Activated naive CD4-positive, alpha-beta T cell treated with anti-CD3 and anti-CD28 coated beads, Interleukin-2, amount 50 U/mL, for 24 hours (primary cell): Measurements from ENCODE around the gene CYP1A2.
A peak's percentile ranks its signal among the peaks of the same experiment; 100 is the strongest.

Experiments
- H3K27ac Mint-ChIP-seq: one replicate; pipeline ENCODE4 v1.8.0; 2021; ENCODE audit warnings: mild to moderate bottlenecking, mixed read lengths
- H3K27me3 Mint-ChIP-seq: one replicate; pipeline ENCODE4 v1.8.0; 2021; ENCODE audit warnings: mixed read lengths
- H3K36me3 Mint-ChIP-seq: one replicate; pipeline ENCODE4 v1.8.0; 2021; ENCODE audit warnings: mixed read lengths
- H3K4me1 Mint-ChIP-seq: one replicate; pipeline ENCODE4 v1.8.0; 2021; ENCODE audit warnings: mixed read lengths
- H3K4me3 Mint-ChIP-seq: one replicate; pipeline ENCODE4 v1.8.0; 2021; ENCODE audit warnings: mild to moderate bottlenecking, mixed read lengths
- H3K9me3 Mint-ChIP-seq: one replicate; pipeline ENCODE4 v1.8.0; 2021; ENCODE audit warnings: mixed read lengths

Gene CYP1A2

GRCh38 chr15:74800559-74801094, 52.0 kb downstream of the CYP1A2 start:
- Mint-ChIP-seq H3K4me1 (peaks cover 36% of the 10 kb centered on the region), H3K27me3 (no peaks in the 10 kb centered on the region), H3K9me3 (no peaks in the 10 kb centered on the region), H3K36me3 (peaks cover 5% of the 10 kb centered on the region), H3K27ac (no peak overlapping the region), H3K4me3 (no peak overlapping the region)

- Mint-ChIP-seq H3K4me3 (no peak overlapping the region), H3K27ac (peak overlapping the region; percentile 4), H3K36me3 (peaks cover 2% of the 10 kb centered on the region)
Observed at GRCh38 chr15:74801311-74801997, 52.8 kb downstream of the CYP1A2 start.

GRCh38 chr15:74802290-74802689, 53.6 kb downstream of the CYP1A2 start:
- Mint-ChIP-seq H3K9me3 (no peaks in the 10 kb centered on the region), H3K4me1 (peaks cover 36% of the 10 kb centered on the region), H3K36me3 (peaks cover 2% of the 10 kb centered on the region), H3K27me3 (no peaks in the 10 kb centered on the region), H3K27ac (no peak overlapping the region), H3K4me3 (no peak overlapping the region)

More at GRCh38 chr15:74801311-74801997, 52.8 kb downstream of the CYP1A2 start:
- Mint-ChIP-seq H3K27me3 (no peaks in the 10 kb centered on the region), H3K4me1 (peaks cover 31% of the 10 kb centered on the region), H3K9me3 (no peaks in the 10 kb centered on the region)

GRCh38 chr15:74802862-74803447, 54.3 kb downstream of the CYP1A2 start:
- no peaks in the 10 kb centered on the region for H3K27me3 Mint-ChIP-seq
- H3K36me3 Mint-ChIP-seq = peaks cover 2% of the 10 kb centered on the region
- peak overlapping the region; percentile 41 for H3K27ac Mint-ChIP-seq
- H3K4me3 Mint-ChIP-seq = no peak overlapping the region
- no peaks in the 10 kb centered on the region for H3K9me3 Mint-ChIP-seq
- peaks cover 33% of the 10 kb centered on the region for H3K4me1 Mint-ChIP-seq

GRCh38 chr15:74804935-74805334, 56.3 kb downstream of the CYP1A2 start:
- H3K9me3 Mint-ChIP-seq = no peaks in the 10 kb centered on the region
- peaks cover 2% of the 10 kb centered on the region for H3K36me3 Mint-ChIP-seq
- peaks cover 32% of the 10 kb centered on the region for H3K4me1 Mint-ChIP-seq
- peak overlapping the region; percentile 76 for H3K27ac Mint-ChIP-seq
- no peaks in the 10 kb centered on the region for H3K27me3 Mint-ChIP-seq
- H3K4me3 Mint-ChIP-seq = no peak overlapping the region
